Astrocyte of the spinal cord (primary cell): ENCODE measurements around the gene PVR.
A peak's percentile ranks its signal among the peaks of the same experiment; 100 is the strongest.

Source experiments
- DNase-seq: peaks from one replicate; pipeline ENCODE4 v3.0.0; 2011; ENCODE audit warnings: low read depth, low spot score
- H3K4me3 ChIP-seq: 2 replicates; pipeline ENCODE4 v1.5.1; 2011; ENCODE audit warnings: low read depth, mild to moderate bottlenecking, low read length, moderate library complexity
- CTCF ChIP-seq: IDR thresholded peaks from 2 replicates; pipeline ENCODE4 v1.5.1; 2012; ENCODE audit warnings: low read depth, mild to moderate bottlenecking, low read length, inconsistent platforms
- in situ Hi-C: cut with HindIII; loops from 2 replicates; pipeline ENCODE4 v1.10.0; 2017; ENCODE audit warnings: low sequenced_read_pairs

Gene PVR

DNA sequence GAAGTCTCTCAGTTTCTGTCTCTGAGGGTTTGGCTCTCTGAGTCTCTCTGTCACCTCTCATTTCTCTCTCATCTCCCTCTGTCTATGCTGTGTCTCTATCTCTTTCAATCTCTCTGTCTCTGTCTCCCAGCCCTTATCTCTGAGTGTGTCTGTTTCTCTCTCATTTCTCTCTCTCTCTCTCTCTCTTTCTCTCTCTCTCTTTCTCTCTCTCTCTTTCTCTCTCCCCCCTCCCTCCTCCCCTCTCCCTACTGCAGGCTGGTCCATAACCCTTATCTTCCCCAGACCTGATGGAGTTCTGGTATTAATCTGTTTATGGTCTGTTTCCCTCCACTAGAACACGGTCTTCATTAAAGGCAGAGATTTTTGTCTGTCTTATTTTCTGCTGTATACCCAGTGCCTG lies 1.3 kb upstream of the PVR start:
- in situ Hi-C loops = no loop called here
- no peak for DNase-seq
- TF ChIP-seq CTCF = no peak
- H3K4me3 ChIP-seq = no peak overlapping the region

GRCh38 chr19:44644402-44645016 lies 799 bp downstream of the PVR start:
- DNase-seq = peak; percentile 48
- peak overlapping the region; percentile 87 for H3K4me3 ChIP-seq
- in situ Hi-C loops = no loop called here
- TF ChIP-seq CTCF = no peak

DNA sequence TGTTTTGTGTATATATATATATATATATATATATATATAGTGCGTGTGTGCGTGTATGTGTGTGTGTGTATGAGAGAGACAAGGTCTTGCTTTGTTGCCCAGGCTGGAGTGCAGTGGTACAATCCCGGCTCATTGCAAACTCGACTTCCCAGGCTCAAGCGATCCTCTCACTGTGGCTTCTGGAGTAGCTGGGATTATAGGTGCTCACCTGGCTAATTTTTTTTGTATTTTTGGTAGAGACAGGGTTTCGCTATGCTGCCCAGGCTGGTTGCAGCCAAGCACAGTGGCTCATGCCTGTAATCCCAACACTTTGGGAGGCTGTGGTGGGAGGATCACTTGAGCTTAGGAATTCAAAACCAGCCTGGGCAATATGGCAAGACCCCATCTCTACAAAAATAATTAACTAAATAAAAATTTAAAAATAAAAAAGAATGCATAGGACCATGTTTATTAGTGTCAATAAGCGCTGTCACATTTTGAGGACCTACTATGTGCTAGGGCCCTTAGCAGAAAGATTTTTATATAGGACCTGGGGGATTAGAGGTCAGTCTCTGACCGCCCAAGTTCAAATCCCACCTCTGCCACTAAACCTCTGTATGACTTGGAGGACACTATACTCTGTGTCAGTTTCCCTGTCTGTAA lies 1.8 kb downstream of the PVR start:
- no peak overlapping the region for H3K4me3 ChIP-seq
- TF ChIP-seq CTCF = no peak
- in situ Hi-C loops = no loop called here
- DNase-seq = no peak

DNA sequence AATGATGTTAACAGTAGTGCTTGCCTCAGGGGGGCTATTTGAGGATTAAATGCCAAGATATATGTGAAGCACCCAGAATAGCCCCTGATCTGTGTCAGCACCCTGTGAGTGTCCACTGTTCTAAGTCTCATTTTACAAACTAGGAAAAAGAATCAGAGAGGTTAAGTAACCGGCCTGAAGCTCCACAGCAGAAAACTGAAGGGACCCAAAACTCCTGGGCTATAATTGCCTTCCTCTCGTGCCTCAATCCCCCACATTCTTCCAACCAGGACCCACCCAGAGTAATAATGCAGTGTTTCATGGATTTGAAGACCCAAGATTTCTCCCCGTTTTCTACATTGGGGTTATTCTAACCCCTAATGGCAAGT lies 2.3 kb downstream of the PVR start:
- no peak for DNase-seq
- no peak for TF ChIP-seq CTCF
- no peak overlapping the region for H3K4me3 ChIP-seq
- in situ Hi-C loops = no loop called here

GRCh38 chr19:44647144-44647543 lies 3.4 kb downstream of the PVR start:
- no peak overlapping the region for H3K4me3 ChIP-seq
- in situ Hi-C loops = no loop called here
- no peak for DNase-seq
- TF ChIP-seq CTCF = no peak

DNA sequence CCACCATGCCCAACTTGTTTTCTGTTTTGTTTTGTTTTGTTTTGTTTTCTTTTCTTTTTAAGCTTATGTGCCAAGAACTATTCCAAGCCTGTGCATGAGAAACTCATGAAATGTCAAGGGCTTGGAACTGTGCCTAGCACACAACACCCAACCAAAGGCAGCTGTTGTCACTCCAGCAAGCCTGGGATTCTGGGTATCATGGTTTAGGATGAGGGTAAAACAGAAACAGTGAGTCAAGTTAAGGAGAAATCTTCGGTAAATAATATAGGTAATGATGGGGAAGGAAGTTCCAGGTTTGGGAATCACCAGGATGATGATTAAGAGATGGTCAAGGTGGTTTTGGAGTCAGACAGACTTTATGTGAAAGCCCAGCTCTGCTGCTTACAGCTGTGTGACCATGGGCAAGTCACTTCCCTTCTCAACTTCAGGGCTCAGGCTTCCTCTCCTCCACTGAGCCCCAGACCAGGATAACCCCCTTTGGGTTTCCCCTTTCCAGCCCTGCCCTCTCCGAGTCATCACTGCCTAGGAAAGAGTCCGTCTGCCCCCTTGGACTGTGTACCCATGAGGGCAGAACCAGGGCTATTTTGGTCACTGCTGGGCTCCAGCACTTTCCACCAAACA lies 5.0 kb downstream of the PVR start:
- peak; percentile 36 for DNase-seq
- in situ Hi-C loops = no loop called here
- no peak for TF ChIP-seq CTCF
- H3K4me3 ChIP-seq = no peak overlapping the region
